HFFc6 (cell line): ENCODE results near the gene MYOZ1. TPM values are rescaled to one million over a fixed set of nuclear protein-coding genes. Genes with fewer than 3 reads are reported as not detected.

Experiments
- DNase-seq: peaks from one replicate; pipeline ENCODE4 v3.0.0-alpha.2; 2018
- H3K27ac Mint-ChIP-seq: 2 replicates; pipeline ENCODE4 v1.8.0; 2020; ENCODE audit warnings: mild to moderate bottlenecking, mixed read lengths
- H3K27me3 Mint-ChIP-seq: 2 replicates; pipeline ENCODE4 v1.8.0; 2021; ENCODE audit warnings: mild to moderate bottlenecking, moderate library complexity, mixed read lengths; ENCODE audit not compliant: insufficient read depth
- H3K36me3 Mint-ChIP-seq: 2 replicates; pipeline ENCODE4 v1.8.0; 2021; ENCODE audit warnings: low read depth, mixed read lengths
- H3K4me1 Mint-ChIP-seq: 2 replicates; pipeline ENCODE4 v1.8.0; 2020; ENCODE audit warnings: low read depth, mixed read lengths
- H3K4me3 Mint-ChIP-seq: 2 replicates; pipeline ENCODE4 v1.8.0; 2020; ENCODE audit warnings: mild to moderate bottlenecking, moderate library complexity, mixed read lengths
- H3K9me3 Mint-ChIP-seq: 2 replicates; pipeline ENCODE4 v1.8.0; 2020; ENCODE audit warnings: mild to moderate bottlenecking, mixed read lengths
- total RNA-seq, 6 experiments: library from RNA; stranded (reverse); fragmentation: NEBNext Ultra II Directional; extraction: Animal tissue kit (Norgen Biotek cat#: 25700); gene quantifications; 2 replicates in 1 of 6; 3 replicates in 5 of 6; pipeline ENCODE4 v1.2.3, GENCODE V29; 2021
- TF ChIP-seq, protein P1 (sequence below): fragments of 200-600 bp; sonication (generic); IDR thresholded peaks from 2 replicates; pipeline ENCODE4 v1.5.0; 2021; ENCODE audit warnings: antibody characterized with exemption, mild to moderate bottlenecking

The MYOZ1 gene
- total RNA-seq, 6 experiments from 2014 or later, result 0.41 to 2.5 (median 0.90) TPM

DNA sequence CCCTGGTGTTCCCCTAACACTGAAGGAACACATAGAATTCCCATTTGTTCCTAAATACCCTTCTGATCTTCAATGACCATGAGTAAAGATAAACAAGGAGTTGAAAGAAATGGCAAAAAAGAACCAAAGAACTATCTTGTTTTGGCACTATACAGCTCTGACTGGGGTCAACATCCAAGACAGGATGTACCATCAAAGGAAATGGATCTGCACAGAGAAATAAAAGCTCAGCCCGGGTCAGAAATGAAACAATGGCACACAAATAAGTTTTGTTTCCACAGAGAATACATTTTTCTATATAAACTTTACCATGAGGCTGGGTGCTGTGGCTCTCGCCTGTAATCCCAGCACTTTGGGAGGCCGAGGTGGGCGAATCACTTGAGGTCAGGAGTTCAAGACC, 32.2 kb downstream of the MYOZ1 start:
- H3K27ac Mint-ChIP-seq, result no peak overlapping the region
- TF ChIP-seq, protein P1, sequence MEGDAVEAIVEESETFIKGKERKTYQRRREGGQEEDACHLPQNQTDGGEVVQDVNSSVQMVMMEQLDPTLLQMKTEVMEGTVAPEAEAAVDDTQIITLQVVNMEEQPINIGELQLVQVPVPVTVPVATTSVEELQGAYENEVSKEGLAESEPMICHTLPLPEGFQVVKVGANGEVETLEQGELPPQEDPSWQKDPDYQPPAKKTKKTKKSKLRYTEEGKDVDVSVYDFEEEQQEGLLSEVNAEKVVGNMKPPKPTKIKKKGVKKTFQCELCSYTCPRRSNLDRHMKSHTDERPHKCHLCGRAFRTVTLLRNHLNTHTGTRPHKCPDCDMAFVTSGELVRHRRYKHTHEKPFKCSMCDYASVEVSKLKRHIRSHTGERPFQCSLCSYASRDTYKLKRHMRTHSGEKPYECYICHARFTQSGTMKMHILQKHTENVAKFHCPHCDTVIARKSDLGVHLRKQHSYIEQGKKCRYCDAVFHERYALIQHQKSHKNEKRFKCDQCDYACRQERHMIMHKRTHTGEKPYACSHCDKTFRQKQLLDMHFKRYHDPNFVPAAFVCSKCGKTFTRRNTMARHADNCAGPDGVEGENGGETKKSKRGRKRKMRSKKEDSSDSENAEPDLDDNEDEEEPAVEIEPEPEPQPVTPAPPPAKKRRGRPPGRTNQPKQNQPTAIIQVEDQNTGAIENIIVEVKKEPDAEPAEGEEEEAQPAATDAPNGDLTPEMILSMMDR, result no peak
- H3K36me3 Mint-ChIP-seq, result peaks cover 10% of the 10 kb centered on the region
- H3K4me3 Mint-ChIP-seq, result no peak overlapping the region
- no peaks in the 10 kb centered on the region for H3K4me1 Mint-ChIP-seq
- H3K27me3 Mint-ChIP-seq, result no peaks in the 10 kb centered on the region; the same call in 1 of the 2 replicates
- no peaks in the 10 kb centered on the region for H3K9me3 Mint-ChIP-seq
- DNase-seq, result no peak

DNA sequence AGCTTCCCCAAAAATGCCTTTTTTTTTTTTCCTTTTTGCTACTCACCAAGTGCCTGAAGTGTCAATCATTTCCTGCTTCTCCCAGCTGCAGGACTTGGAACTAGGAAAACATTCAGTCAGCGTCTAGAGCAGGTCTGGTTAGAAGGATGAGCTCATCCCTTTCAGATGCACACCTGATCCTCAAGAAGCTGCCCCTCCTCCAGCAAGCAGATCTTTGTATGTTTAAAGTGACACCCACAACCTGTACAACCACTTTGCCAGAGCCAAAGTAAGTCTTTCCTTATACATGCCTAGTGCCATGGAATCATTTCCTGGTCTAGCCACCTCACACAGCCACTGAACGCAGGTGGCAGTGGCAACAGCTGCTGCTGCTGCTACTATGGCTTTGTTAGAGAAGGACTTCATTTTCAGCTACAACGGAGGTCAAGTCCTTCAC, 39.8 kb downstream of the MYOZ1 start:
- Mint-ChIP-seq H3K27me3 (no peaks in the 10 kb centered on the region), H3K9me3 (no peaks in the 10 kb centered on the region), H3K4me1 (peaks cover 22% of the 10 kb centered on the region), H3K36me3 (peaks cover 10% of the 10 kb centered on the region), H3K4me3 (no peak overlapping the region), H3K27ac (no peak overlapping the region)
- TF ChIP-seq, protein P1, result no peak
- DNase-seq, result no peak

- Mint-ChIP-seq H3K27me3 (no peaks in the 10 kb centered on the region), H3K9me3 (no peaks in the 10 kb centered on the region), H3K27ac (no peak overlapping the region), H3K4me1 (peaks cover 28% of the 10 kb centered on the region), H3K4me3 (no peak overlapping the region), H3K36me3 (no peaks in the 10 kb centered on the region)
- TF ChIP-seq, protein P1, result no peak
- DNase-seq, result no peak
Measured at GRCh38 chr10:73597346-73597745, 43.9 kb downstream of the MYOZ1 start.

- TF ChIP-seq, protein P1, result no peak
- no peaks in the 10 kb centered on the region for H3K36me3 Mint-ChIP-seq
- no peaks in the 10 kb centered on the region for H3K9me3 Mint-ChIP-seq
- DNase-seq, result no peak
- peaks cover 46% of the 10 kb centered on the region for H3K4me1 Mint-ChIP-seq
- no peak overlapping the region for H3K4me3 Mint-ChIP-seq
- no peak overlapping the region for H3K27ac Mint-ChIP-seq
- no peaks in the 10 kb centered on the region; the same call in 1 of the 2 replicates for H3K27me3 Mint-ChIP-seq
Measured at GRCh38 chr10:73593812-73594211, 47.5 kb downstream of the MYOZ1 start.

GRCh38 chr10:73593110-73593509, 48.2 kb downstream of the MYOZ1 start:
- DNase-seq, result no peak
- H3K27me3 Mint-ChIP-seq, result no peaks in the 10 kb centered on the region; the same call in 1 of the 2 replicates
- TF ChIP-seq, protein P1, result no peak
- no peak overlapping the region for H3K27ac Mint-ChIP-seq
- no peak overlapping the region for H3K4me3 Mint-ChIP-seq
- no peaks in the 10 kb centered on the region for H3K9me3 Mint-ChIP-seq
- H3K4me1 Mint-ChIP-seq, result peaks cover 52% of the 10 kb centered on the region
- no peaks in the 10 kb centered on the region for H3K36me3 Mint-ChIP-seq
